Uterus (tissue), 2 donors: ENCODE measurements around the gene B3GALT4.

Experiments
- CTCF ChIP-seq, 4 experiments: fragments of 200-600 bp in 2 of 4; fragments of 450-650 bp in 2 of 4; sonication (generic) in 2 of 4; IDR thresholded peaks; one replicate each; pipeline ENCODE4 v1.5.1; 2016 to 2019; ENCODE audit warnings: antibody characterized with exemption in 4 of 4, mild to moderate bottlenecking in 2 of 4, moderate library complexity in 1 of 4
- POLR2A ChIP-seq, 2 donors: fragments of 450-650 bp; IDR thresholded peaks; one replicate each; pipeline ENCODE4 v1.6.1; 2016; ENCODE audit warnings: antibody characterized with exemption in 2 of 2, mild to moderate bottlenecking in 1 of 2, moderate library complexity in 1 of 2

DNA sequence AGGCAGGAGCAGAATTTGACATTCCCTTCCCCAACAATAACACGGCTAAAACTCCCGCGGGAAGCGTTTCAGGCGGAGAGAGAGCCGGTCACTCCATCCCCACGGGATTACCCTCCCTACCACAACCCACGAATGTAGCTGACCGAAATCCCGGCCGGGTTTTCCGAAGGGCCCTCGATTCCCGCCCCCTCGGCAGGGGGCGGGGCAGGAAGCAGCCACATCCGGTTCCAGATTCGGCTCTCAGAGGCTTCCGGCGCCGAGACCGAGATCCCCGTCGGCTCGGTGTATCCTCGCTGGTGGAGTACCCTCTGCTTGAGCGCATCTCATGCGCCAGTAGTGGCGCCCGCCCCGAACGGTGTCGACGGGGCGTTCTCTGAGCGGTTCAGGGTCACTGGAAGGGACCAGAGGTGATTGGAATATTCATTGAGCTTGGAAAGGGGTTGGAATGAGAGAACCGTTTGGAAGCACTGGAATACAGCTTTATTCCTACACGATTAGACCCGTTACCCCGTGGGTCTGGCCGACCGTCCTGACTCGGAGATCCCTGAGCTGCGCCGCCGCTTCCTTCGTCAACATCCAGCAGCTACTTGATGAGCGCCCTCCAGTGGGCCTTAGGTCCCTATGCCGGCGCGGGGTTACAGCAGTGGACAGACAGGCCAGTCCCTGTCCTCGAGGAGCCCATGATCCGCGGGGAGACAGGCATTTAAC is 22.5 kb downstream of the B3GALT4 start:
- TF ChIP-seq CTCF (IDR thresholded peaks at IDR 0.05) (peak; percentile 49 to 62 (median 61)), POLR2A (IDR thresholded peaks at IDR 0.05) (peak; percentile 25 to 65)
